K562 (cell line): Measurements from ENCODE around the gene MBNL1. TPM values are rescaled to one million over a fixed set of nuclear protein-coding genes. Genes with fewer than 3 reads are reported as not detected.

ENCODE experiments used
- CBX8 ChIP-seq: fragments of 200-600 bp; sonication (generic); IDR thresholded peaks from 2 replicates; pipeline ENCODE4 v1.6.1; 2012; ENCODE audit warnings: borderline replicate concordance, mixed run types, low read depth, mild to moderate bottlenecking, moderate library complexity, mixed read lengths, low read length, control low read depth, inconsistent platforms; ENCODE audit not compliant: poor library complexity, severe bottlenecking; ENCODE audit errors: extremely low read depth
- CXXC5 ChIP-seq: fragments of 250-450 bp; sonication (Bioruptor Pico); IDR thresholded peaks from 2 replicates; pipeline ENCODE4 v1.8.0; 2022; ENCODE audit warnings: inconsistent platforms, mild to moderate bottlenecking, moderate library complexity
- EZH2 ChIP-seq: IDR thresholded peaks from 2 replicates; pipeline ENCODE4 v1.6.1; 2012; ENCODE audit warnings: low read depth, mild to moderate bottlenecking, inconsistent platforms, low read length, borderline replicate concordance
- HNRNPLL ChIP-seq: fragments of 200-400 bp; formaldehyde crosslinking; IDR thresholded peaks from 2 replicates; pipeline ENCODE4 v1.6.1; 2017; ENCODE audit warnings: low read length, low read depth, mild to moderate bottlenecking; ENCODE audit not compliant: poor library complexity, severe bottlenecking
- HNRNPUL1 ChIP-seq: fragments of 200-400 bp; formaldehyde crosslinking; IDR thresholded peaks from 2 replicates; pipeline ENCODE4 v1.6.1; 2017; ENCODE audit warnings: low read length
- NCOR1 ChIP-seq: fragments of 450-650 bp; IDR thresholded peaks from 2 replicates; pipeline ENCODE4 v1.6.1; 2016; ENCODE audit warnings: mild to moderate bottlenecking, moderate library complexity
- NFIX ChIP-seq: fragments of 250-450 bp; sonication (Bioruptor Pico); IDR thresholded peaks from 2 replicates; pipeline ENCODE4 v1.4.0; 2020; ENCODE audit warnings: low read depth, mild to moderate bottlenecking, moderate library complexity
- SIRT6 ChIP-seq: IDR thresholded peaks from one replicate; pipeline ENCODE4 v1.6.1; 2012; ENCODE audit warnings: low read depth, mild to moderate bottlenecking, control low read depth, inconsistent platforms, low read length, moderate library complexity
- SMARCA5 ChIP-seq: fragments of 450-650 bp; IDR thresholded peaks from 2 replicates; pipeline ENCODE4 v1.6.1; 2016
- SRSF7 ChIP-seq: fragments of 200-400 bp; formaldehyde crosslinking; optimal IDR thresholded peaks from 2 replicates; pipeline ENCODE3; 2017; ENCODE audit warnings: mild to moderate bottlenecking, low read depth, low read length
- TEAD2 ChIP-seq: fragments of 450-650 bp; IDR thresholded peaks from 2 replicates; pipeline ENCODE4 v1.6.1; 2016; ENCODE audit warnings: missing genetic modification characterization, control low read depth, missing compliant biosample characterization
- THRAP3 ChIP-seq: fragments of 450-650 bp; IDR thresholded peaks from 2 replicates; pipeline ENCODE4 v1.6.1; 2016; ENCODE audit warnings: mild to moderate bottlenecking, inconsistent platforms, borderline replicate concordance
- ZNF146 ChIP-seq: IDR thresholded peaks from one replicate; pipeline ENCODE4 v1.6.1; 2018; ENCODE audit warnings: missing compliant biosample characterization; ENCODE audit not compliant: unreplicated experiment
- ZNF212 ChIP-seq: fragments of 450-650 bp; formaldehyde crosslinking; IDR thresholded peaks from 2 replicates; pipeline ENCODE4 v1.4.0; 2020; ENCODE audit warnings: mild to moderate bottlenecking
- ZNF408 ChIP-seq: fragments of 250-450 bp; sonication (Bioruptor Pico); IDR thresholded peaks from 2 replicates; pipeline ENCODE4 v1.4.0; 2020; ENCODE audit warnings: low read depth, mild to moderate bottlenecking, moderate library complexity
- ZNF609 ChIP-seq: sonication (generic); formaldehyde crosslinking; IDR thresholded peaks from 2 replicates; pipeline ENCODE4 v1.8.1; 2023; ENCODE audit warnings: missing genetic modification reagents, mild to moderate bottlenecking, borderline replicate concordance
- polyA plus RNA-seq, 8 experiments: library from polyadenylated mRNA; depleted of rRNA in 4 of 8; stranded (reverse) in 5 of 8; unstranded in 3 of 8; fragments of >200 nt; fragmentation: Nextera tagmentation in 2 of 8; fragmentation: Illumina TruSeq in 1 of 8; extraction: Ambion mirVana in 2 of 8; extraction: Trizol in 1 of 8; gene quantifications; 2 replicates each; pipeline versions ENCODE4 v1.2.1 to v1.2.3, GENCODE V29; 2011 to 2014; ENCODE audit warnings: inconsistent platforms in 1 of 8, missing spikeins in 1 of 8
- total RNA-seq, 7 experiments: library from RNA; depleted of rRNA in 6 of 7; stranded (reverse); fragments of >200 nt in 6 of 7; fragmentation: Illumina TruSeq in 2 of 7; extraction: Trizol in 2 of 7; gene quantifications; 2 replicates each; pipeline versions ENCODE4 v1.2.1 to v1.2.3, GENCODE V29; 2011 to 2021; ENCODE audit warnings: low replicate concordance in 1 of 7
- TF ChIP-seq, protein P1 (sequence below): fragments of 250-450 bp; sonication (Bioruptor Pico); IDR thresholded peaks from 2 replicates; pipeline ENCODE4 v1.5.0; 2021; ENCODE audit warnings: mild to moderate bottlenecking, moderate library complexity
- TF ChIP-seq, protein P2 (sequence below): fragments of 450-650 bp; formaldehyde crosslinking; IDR thresholded peaks from 2 replicates; pipeline ENCODE4 v1.4.0; 2022; ENCODE audit warnings: missing genetic modification characterization

The MBNL1 gene
- total and polyA plus RNA-seq, 9 of the 15 experiments (the other 6 are each of a cell fraction or from before 2014, with no cell fraction given), result 70.3 to 243 (median 220) TPM

DNA sequence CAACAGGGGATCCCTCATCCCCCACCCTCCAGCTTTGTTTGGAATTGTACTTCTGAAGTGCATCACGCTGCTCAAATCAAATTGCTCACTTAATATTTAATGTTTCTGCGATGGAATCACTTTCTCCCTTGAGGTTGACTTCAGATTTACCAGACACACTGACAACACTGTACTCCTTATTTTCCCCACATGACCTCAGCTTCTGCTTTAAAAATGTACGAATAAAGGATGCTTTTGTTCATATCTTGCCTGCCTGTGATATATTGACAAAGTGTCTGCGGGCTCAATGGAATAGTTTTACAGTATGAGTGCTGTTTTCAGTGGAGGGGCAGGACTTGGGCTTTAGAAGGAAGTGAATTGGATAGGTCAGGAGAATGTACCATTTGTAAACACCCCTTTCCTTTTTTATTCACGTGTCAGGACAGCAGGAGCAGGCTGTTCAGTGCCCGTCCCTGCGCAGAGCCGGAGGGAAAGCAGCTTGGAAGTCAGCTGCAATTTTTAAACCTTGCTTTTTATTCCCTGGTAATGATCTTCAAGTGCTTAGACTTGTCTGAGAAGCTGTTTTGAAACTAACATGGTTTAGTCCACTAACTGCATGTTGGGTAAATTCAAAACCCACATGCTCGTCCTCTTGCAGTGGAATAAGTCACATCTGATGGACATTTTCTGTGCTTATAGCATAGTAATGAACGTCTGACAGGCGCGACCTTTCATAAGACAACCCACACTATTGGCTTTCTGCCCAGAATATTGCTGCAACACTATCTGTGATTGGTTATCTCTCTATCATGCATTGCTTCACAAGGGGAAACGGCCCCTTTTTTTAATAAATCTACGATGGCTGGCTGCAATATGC is 29.9 kb downstream of the MBNL1 start (continued):
- TF ChIP-seq ZNF609 (no peak), THRAP3 (no peak), CBX8 (no peak), SIRT6 (no peak), NFIX (CRISPR knock-in tag) (no peak), HNRNPUL1 (no peak), NCOR1 (no peak; the same call in 1 of the 2 replicates), EZH2 (no peak), HNRNPLL (no peak), SMARCA5 (no peak), ZNF212 (no peak), CXXC5 (CRISPR knock-in tag) (no peak), TEAD2 (tag) (no peak), ZNF408 (CRISPR knock-in tag) (no peak), SRSF7 (no peak), ZNF146 (CRISPR knock-in tag) (no peak)
- TF ChIP-seq, protein P1, sequence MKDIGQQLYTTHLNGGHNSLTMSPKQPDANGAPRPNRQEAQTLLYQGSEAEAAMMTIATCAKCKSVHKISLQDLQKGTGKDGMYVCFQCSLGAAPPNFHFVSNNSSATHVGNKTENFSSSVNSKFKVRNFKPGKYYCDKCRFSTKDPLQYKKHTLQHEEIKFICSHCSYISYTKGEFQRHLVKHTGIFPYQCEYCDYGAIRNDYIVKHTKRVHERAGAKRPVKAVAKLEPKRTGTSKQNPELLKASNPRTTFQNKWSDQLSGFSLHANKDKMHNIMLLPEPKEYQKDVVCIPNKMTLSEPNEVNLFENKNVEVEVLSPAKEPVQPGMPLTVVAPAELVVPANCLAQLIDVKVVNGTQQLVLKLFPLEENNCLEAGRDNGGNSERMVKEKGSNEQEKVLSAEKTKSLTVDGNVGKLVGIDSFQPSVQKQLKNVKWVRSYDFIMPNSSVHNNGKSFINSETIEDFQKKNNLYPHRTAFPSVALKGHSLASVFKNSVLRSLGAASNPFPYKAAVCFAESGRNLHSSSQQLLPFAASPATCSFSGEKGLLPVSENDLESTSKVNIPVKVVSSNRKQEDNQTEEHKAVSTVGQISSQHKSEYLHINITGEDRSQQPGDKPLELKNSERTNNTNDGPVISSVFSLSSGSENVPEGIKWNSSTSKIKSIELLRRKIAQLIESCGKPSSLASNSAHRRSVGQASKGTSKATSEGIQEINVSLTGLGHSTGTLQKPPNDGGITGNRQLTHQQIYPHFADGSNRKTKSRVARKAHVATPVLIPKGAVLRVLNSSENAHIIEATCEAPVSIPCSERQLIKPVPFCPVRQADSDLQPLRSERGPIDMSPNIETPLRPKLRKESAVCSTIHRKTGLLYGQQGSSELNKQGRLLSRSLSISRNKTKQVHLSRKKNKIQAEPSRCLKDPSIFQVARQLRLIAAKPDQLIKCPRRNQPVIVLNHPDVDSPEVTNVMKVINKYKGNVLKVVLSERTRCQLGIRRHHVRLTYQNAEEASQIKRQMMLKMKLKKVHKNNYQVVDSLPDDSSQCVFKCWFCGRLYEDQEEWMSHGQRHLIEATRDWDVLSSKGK, result no peak
- TF ChIP-seq, protein P2, sequence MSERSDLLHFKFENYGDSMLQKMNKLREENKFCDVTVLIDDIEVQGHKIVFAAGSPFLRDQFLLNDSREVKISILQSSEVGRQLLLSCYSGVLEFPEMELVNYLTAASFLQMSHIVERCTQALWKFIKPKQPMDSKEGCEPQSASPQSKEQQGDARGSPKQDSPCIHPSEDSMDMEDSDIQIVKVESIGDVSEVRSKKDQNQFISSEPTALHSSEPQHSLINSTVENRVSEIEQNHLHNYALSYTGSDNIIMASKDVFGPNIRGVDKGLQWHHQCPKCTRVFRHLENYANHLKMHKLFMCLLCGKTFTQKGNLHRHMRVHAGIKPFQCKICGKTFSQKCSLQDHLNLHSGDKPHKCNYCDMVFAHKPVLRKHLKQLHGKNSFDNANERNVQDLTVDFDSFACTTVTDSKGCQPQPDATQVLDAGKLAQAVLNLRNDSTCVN (CRISPR knock-in tag), result no peak
